ENCODE data around the gene SLC4A3.
A peak's percentile ranks its signal among the peaks of the same experiment; 100 is the strongest.

SLC4A3 gene

DNA sequence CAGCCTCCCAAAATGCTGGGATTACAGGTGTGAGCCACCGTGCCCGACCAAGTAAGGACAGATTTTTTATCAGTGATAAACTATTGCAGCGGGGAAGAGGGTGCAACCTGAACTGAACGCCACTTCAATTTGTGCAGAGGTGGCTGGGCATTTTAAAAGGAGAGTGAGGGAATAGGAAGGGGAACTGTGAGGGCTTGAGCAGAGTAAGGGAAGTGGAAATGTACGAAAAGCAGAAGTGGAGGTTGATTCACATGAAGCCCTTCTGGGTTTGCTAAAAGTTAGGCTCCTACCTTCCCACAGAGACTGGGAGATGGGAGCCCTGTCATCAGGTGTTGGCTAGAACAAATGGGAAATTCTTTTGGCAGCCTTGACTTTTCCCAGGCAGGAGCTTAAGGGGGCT, 23.7 kb upstream of the SLC4A3 start:
- Histone ChIP-seq H3K4me3 (ENCODE audit: low read length) (no peak overlapping the region), H3K4me2 (ENCODE audit: low read length) (peak overlapping the region; percentile 41), H3K27me3 (ENCODE audit: low read depth, low read length) (no peaks in the 10 kb centered on the region), H3K79me2 (ENCODE audit: low read length) (no peaks in the 10 kb centered on the region), H3K4me1 (ENCODE audit: low read length) (peaks cover 14% of the 10 kb centered on the region), H3K27ac (ENCODE audit: low read length) (peak overlapping the region; percentile 66), H2AFZ (ENCODE audit: low read depth, low read length) (no peak overlapping the region), H3K36me3 (replicated peaks; ENCODE audit: low read depth, low read length) (peaks cover 2% of the 10 kb centered on the region), H3K9me3 (ENCODE audit: insufficient read depth, low read length) (no peaks in the 10 kb centered on the region), H4K20me1 (ENCODE audit: insufficient read depth, low read length) (no peaks in the 10 kb centered on the region), H3K9ac (ENCODE audit: low read length) (no peak overlapping the region)
- TF ChIP-seq, protein P1, sequence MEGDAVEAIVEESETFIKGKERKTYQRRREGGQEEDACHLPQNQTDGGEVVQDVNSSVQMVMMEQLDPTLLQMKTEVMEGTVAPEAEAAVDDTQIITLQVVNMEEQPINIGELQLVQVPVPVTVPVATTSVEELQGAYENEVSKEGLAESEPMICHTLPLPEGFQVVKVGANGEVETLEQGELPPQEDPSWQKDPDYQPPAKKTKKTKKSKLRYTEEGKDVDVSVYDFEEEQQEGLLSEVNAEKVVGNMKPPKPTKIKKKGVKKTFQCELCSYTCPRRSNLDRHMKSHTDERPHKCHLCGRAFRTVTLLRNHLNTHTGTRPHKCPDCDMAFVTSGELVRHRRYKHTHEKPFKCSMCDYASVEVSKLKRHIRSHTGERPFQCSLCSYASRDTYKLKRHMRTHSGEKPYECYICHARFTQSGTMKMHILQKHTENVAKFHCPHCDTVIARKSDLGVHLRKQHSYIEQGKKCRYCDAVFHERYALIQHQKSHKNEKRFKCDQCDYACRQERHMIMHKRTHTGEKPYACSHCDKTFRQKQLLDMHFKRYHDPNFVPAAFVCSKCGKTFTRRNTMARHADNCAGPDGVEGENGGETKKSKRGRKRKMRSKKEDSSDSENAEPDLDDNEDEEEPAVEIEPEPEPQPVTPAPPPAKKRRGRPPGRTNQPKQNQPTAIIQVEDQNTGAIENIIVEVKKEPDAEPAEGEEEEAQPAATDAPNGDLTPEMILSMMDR (IDR thresholded peaks at IDR 0.05; ENCODE audit: low read depth, low read length) = no peak
- TF ChIP-seq EZH2phosphoT487 (IDR thresholded peaks at IDR 0.05; ENCODE audit: low read depth) = no peak

DNA sequence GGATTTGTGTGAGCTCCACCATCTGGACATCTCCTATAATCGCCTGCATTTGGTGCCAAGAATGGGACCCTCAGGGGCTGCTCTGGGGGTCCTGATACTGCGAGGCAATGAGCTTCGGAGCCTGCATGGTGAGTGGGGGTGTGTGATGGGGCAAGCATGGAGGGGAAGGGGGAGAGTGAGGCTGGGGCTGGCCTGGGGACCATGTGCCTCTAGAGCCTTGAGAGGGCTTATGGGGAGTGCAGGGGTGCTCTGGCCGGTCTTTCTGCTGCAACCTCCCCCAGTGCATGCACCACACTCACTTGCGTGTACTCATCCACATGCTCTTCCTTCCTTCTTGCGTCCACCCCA, 21.8 kb upstream of the SLC4A3 start:
- H3K9ac ChIP-seq (ENCODE audit: low read length) = no peak overlapping the region
- H3K4me3 ChIP-seq (ENCODE audit: low read length) = no peak overlapping the region
- H3K27ac ChIP-seq (ENCODE audit: low read length) = no peak overlapping the region
- no peaks in the 10 kb centered on the region for H3K79me2 ChIP-seq (ENCODE audit: low read length)
- H2AFZ ChIP-seq (ENCODE audit: low read depth, low read length) = no peak overlapping the region
- TF ChIP-seq, protein P1 (IDR thresholded peaks at IDR 0.05; ENCODE audit: low read depth, low read length) = no peak
- no peak for TF ChIP-seq EZH2phosphoT487 (IDR thresholded peaks at IDR 0.05; ENCODE audit: low read depth)
- H3K36me3 ChIP-seq (replicated peaks; ENCODE audit: low read depth, low read length) = peaks cover 2% of the 10 kb centered on the region
- H3K4me2 ChIP-seq (ENCODE audit: low read length) = no peak overlapping the region
- H3K4me1 ChIP-seq (ENCODE audit: low read length) = peaks cover 14% of the 10 kb centered on the region
- H4K20me1 ChIP-seq (ENCODE audit: insufficient read depth, low read length) = no peaks in the 10 kb centered on the region
- H3K9me3 ChIP-seq (ENCODE audit: insufficient read depth, low read length) = no peaks in the 10 kb centered on the region
- H3K27me3 ChIP-seq (ENCODE audit: low read depth, low read length) = no peaks in the 10 kb centered on the region

DNA sequence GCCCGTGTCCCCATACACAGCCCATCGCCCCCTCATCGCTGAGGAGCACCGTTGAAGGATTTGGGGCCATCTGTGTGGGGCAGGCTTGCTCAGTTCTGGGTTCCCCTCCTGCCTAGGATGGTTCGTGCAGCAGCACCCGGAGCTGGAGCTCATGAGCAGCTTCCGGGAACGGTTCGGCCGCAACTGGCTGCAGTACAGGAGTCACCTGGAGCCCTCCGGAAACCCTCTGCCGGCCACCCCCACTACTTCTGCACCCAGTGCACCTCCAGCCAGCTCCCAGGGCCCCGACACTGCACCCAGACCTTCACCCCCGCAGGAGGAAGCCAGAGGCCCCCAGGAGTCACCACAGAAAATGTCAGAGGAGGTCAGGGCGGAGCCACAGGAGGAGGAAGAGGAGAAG, 19.5 kb upstream of the SLC4A3 start:
- H3K9me3 ChIP-seq (ENCODE audit: insufficient read depth, low read length) = no peaks in the 10 kb centered on the region
- no peak overlapping the region for H3K4me3 ChIP-seq (ENCODE audit: low read length)
- no peak overlapping the region for H3K9ac ChIP-seq (ENCODE audit: low read length)
- no peaks in the 10 kb centered on the region for H3K27me3 ChIP-seq (ENCODE audit: low read depth, low read length)
- H3K4me2 ChIP-seq (ENCODE audit: low read length) = no peak overlapping the region
- no peak overlapping the region for H2AFZ ChIP-seq (ENCODE audit: low read depth, low read length)
- no peaks in the 10 kb centered on the region for H4K20me1 ChIP-seq (ENCODE audit: insufficient read depth, low read length)
- H3K79me2 ChIP-seq (ENCODE audit: low read length) = no peaks in the 10 kb centered on the region
- TF ChIP-seq, protein P1 (IDR thresholded peaks at IDR 0.05; ENCODE audit: low read depth, low read length) = no peak
- TF ChIP-seq EZH2phosphoT487 (IDR thresholded peaks at IDR 0.05; ENCODE audit: low read depth) = no peak
- H3K36me3 ChIP-seq (replicated peaks; ENCODE audit: low read depth, low read length) = no peaks in the 10 kb centered on the region
- H3K4me1 ChIP-seq (ENCODE audit: low read length) = peaks cover 23% of the 10 kb centered on the region
- no peak overlapping the region for H3K27ac ChIP-seq (ENCODE audit: low read length)

DNA sequence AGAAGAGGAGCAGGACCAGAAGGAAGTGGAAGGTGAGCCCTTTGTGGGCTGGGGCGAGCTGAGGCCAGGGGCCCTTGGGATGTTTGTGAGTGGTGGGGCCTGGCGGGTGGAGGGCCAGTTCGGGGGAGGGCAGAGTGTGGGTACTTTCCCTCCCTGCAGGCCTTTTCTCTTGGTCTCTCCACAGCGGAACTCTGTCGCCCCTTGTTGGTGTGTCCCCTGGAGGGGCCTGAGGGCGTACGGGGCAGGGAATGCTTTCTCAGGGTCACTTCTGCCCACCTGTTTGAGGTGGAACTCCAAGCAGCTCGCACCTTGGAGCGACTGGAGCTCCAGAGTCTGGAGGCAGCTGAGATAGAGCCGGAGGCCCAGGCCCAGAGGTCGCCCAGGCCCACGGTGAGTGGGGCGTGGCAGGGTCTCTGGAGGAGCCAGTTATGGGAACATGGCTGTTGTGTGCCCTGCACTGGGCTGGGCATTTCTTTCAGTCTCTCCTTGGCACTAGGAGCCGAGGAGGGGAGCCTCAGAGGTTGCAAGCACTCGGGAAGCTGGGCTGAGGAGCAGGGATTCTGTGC, 18.9 kb upstream of the SLC4A3 start:
- Histone ChIP-seq H3K4me1 (ENCODE audit: low read length) (peaks cover 20% of the 10 kb centered on the region), H2AFZ (ENCODE audit: low read depth, low read length) (no peak overlapping the region), H3K4me2 (ENCODE audit: low read length) (no peak overlapping the region), H3K36me3 (replicated peaks; ENCODE audit: low read depth, low read length) (no peaks in the 10 kb centered on the region), H3K79me2 (ENCODE audit: low read length) (no peaks in the 10 kb centered on the region), H3K27ac (ENCODE audit: low read length) (no peak overlapping the region), H3K9me3 (ENCODE audit: insufficient read depth, low read length) (no peaks in the 10 kb centered on the region), H3K4me3 (ENCODE audit: low read length) (no peak overlapping the region), H4K20me1 (ENCODE audit: insufficient read depth, low read length) (no peaks in the 10 kb centered on the region), H3K27me3 (ENCODE audit: low read depth, low read length) (no peaks in the 10 kb centered on the region), H3K9ac (ENCODE audit: low read length) (no peak overlapping the region)
- TF ChIP-seq, protein P1 (IDR thresholded peaks at IDR 0.05; ENCODE audit: low read depth, low read length) = no peak
- TF ChIP-seq EZH2phosphoT487 (IDR thresholded peaks at IDR 0.05; ENCODE audit: low read depth) = no peak

Data from OCI-LY3 (cell line).